Smooth muscle cell (in vitro differentiated cells): ENCODE results near the gene CPAMD8. TPM values are rescaled to one million over a fixed set of nuclear protein-coding genes. Genes with fewer than 3 reads are reported as not detected.

Experiments
- DNase-seq: peaks from one replicate; lab custom pipeline; 2025; ENCODE audit not compliant: unreplicated experiment; lab: John Stamatoyannopoulos, UW
- H2AFZ ChIP-seq: fragments of 200-600 bp; sonication (generic); 2 replicates; pipeline ENCODE4 v1.6.0; 2016; ENCODE audit warnings: antibody characterized with exemption, low read depth, mild to moderate bottlenecking
- H3F3A ChIP-seq: fragments of 200-600 bp; sonication (generic); 2 replicates; pipeline ENCODE4 v1.6.0; 2017; ENCODE audit warnings: antibody characterized with exemption, low read depth
- H3K27ac ChIP-seq: fragments of 200-600 bp; sonication (generic); 2 replicates; pipeline ENCODE4 v1.5.1; 2016; ENCODE audit warnings: low read depth, mild to moderate bottlenecking
- H3K27me3 ChIP-seq: fragments of 200-600 bp; sonication (generic); 2 replicates; pipeline ENCODE4 v1.6.1; 2016; ENCODE audit warnings: low read depth, mild to moderate bottlenecking
- H3K36me3 ChIP-seq: fragments of 200-600 bp; sonication (generic); 2 replicates; pipeline ENCODE4 v1.5.1; 2016; ENCODE audit warnings: low read depth
- H3K4me1 ChIP-seq: fragments of 200-600 bp; sonication (generic); 2 replicates; pipeline ENCODE4 v1.5.1; 2016; ENCODE audit warnings: low read depth
- H3K4me2 ChIP-seq: fragments of 200-600 bp; sonication (generic); 2 replicates; pipeline ENCODE4 v1.6.0; 2016; ENCODE audit warnings: mild to moderate bottlenecking
- H3K4me3 ChIP-seq: fragments of 200-600 bp; sonication (generic); 2 replicates; pipeline ENCODE4 v1.5.1; 2016; ENCODE audit warnings: mild to moderate bottlenecking
- H3K79me2 ChIP-seq: fragments of 200-600 bp; sonication (generic); 2 replicates; pipeline ENCODE4 v1.6.0; 2016; ENCODE audit warnings: low read depth, mild to moderate bottlenecking
- H3K9ac ChIP-seq: fragments of 200-600 bp; sonication (generic); 2 replicates; pipeline ENCODE4 v1.6.0; 2016; ENCODE audit warnings: low read depth
- H3K9me3 ChIP-seq: fragments of 200-600 bp; sonication (generic); replicated peaks from 2 replicates; pipeline ENCODE4 v1.5.1; 2016; ENCODE audit warnings: low read depth
- H4K20me1 ChIP-seq: fragments of 200-600 bp; sonication (generic); 2 replicates; pipeline ENCODE4 v1.6.0; 2016; ENCODE audit warnings: low read depth
- CTCF ChIP-seq: fragments of 200-600 bp; sonication (generic); IDR thresholded peaks from 2 replicates; pipeline ENCODE4 v1.5.1; 2017; ENCODE audit warnings: borderline replicate concordance, mild to moderate bottlenecking, antibody characterized with exemption; ENCODE audit not compliant: insufficient read depth, poor library complexity, severe bottlenecking
- WGBS: methylation state at CpG from one replicate; pipeline ENCODE4 v1.1.7; 2016; ENCODE audit warnings: low lambda C conversion rate; 5-methylcytosine and 5-hydroxymethylcytosine counted together
- polyA plus RNA-seq: library from polyadenylated mRNA; unstranded; fragments of >200 nt; fragmentation: Nextera tagmentation; extraction: Ambion mirVana; gene quantifications from 2 replicates; pipeline ENCODE4 v1.2.1, GENCODE V29; 2016
- total RNA-seq: library from RNA; depleted of rRNA; stranded (reverse); fragments of >200 nt; gene quantifications from 2 replicates; pipeline ENCODE4 v1.2.3, GENCODE V29; 2014

CPAMD8 gene
- total and polyA plus RNA-seq, 2 experiments from 2014 or later, result 0.81 to 9.4 TPM

- TF ChIP-seq CTCF, result no peak
- Histone ChIP-seq H3K27ac (no peak overlapping the region), H4K20me1 (no peaks in the 10 kb centered on the region), H3K36me3 (no peaks in the 10 kb centered on the region), H3K9me3 (no peaks in the 10 kb centered on the region), H2AFZ (no peak overlapping the region), H3K27me3 (no peaks in the 10 kb centered on the region), H3K4me1 (no peaks in the 10 kb centered on the region), H3K79me2 (no peaks in the 10 kb centered on the region), H3K9ac (no peak overlapping the region), H3F3A (no peaks in the 10 kb centered on the region), H3K4me3 (no peak overlapping the region), H3K4me2 (no peak overlapping the region)
- DNase-seq, result no peak
- 100% methylated on average over 1 of the region's 1 CpG for WGBS
Measured at GRCh38 chr19:16978839-16979802, 47.5 kb downstream of the CPAMD8 start.

GRCh38 chr19:16978156-16978555, 48.5 kb downstream of the CPAMD8 start:
- TF ChIP-seq CTCF, result no peak
- Histone ChIP-seq H4K20me1 (no peaks in the 10 kb centered on the region), H3K36me3 (no peaks in the 10 kb centered on the region), H3K27me3 (no peaks in the 10 kb centered on the region), H3K9ac (no peak overlapping the region), H3K27ac (no peak overlapping the region), H3K9me3 (no peaks in the 10 kb centered on the region), H3K79me2 (no peaks in the 10 kb centered on the region), H3K4me3 (no peak overlapping the region), H3K4me1 (no peaks in the 10 kb centered on the region), H2AFZ (no peak overlapping the region), H3K4me2 (no peak overlapping the region), H3F3A (no peaks in the 10 kb centered on the region)
- 76% methylated on average over 2 of the region's 2 CpGs for WGBS
- DNase-seq, result no peak

GRCh38 chr19:16977306-16977705, 49.3 kb downstream of the CPAMD8 start:
- no peak overlapping the region for H3K27ac ChIP-seq
- no peak for TF ChIP-seq CTCF

More at GRCh38 chr19:16977306-16977705, 49.3 kb downstream of the CPAMD8 start:
- H3K4me2 ChIP-seq, result no peak overlapping the region
- 85% methylated on average over 15 of the region's 15 CpGs for WGBS
- no peaks in the 10 kb centered on the region for H3K4me1 ChIP-seq
- no peak for DNase-seq
- H3F3A ChIP-seq, result no peaks in the 10 kb centered on the region
- no peaks in the 10 kb centered on the region for H3K9me3 ChIP-seq
- no peaks in the 10 kb centered on the region for H3K27me3 ChIP-seq
- H2AFZ ChIP-seq, result no peak overlapping the region
- no peak overlapping the region for H3K9ac ChIP-seq
- no peaks in the 10 kb centered on the region for H3K36me3 ChIP-seq
- H3K4me3 ChIP-seq, result no peak overlapping the region
- H3K79me2 ChIP-seq, result no peaks in the 10 kb centered on the region
- H4K20me1 ChIP-seq, result no peaks in the 10 kb centered on the region
